Measurements from ENCODE around the gene ZRANB1.

DNA sequence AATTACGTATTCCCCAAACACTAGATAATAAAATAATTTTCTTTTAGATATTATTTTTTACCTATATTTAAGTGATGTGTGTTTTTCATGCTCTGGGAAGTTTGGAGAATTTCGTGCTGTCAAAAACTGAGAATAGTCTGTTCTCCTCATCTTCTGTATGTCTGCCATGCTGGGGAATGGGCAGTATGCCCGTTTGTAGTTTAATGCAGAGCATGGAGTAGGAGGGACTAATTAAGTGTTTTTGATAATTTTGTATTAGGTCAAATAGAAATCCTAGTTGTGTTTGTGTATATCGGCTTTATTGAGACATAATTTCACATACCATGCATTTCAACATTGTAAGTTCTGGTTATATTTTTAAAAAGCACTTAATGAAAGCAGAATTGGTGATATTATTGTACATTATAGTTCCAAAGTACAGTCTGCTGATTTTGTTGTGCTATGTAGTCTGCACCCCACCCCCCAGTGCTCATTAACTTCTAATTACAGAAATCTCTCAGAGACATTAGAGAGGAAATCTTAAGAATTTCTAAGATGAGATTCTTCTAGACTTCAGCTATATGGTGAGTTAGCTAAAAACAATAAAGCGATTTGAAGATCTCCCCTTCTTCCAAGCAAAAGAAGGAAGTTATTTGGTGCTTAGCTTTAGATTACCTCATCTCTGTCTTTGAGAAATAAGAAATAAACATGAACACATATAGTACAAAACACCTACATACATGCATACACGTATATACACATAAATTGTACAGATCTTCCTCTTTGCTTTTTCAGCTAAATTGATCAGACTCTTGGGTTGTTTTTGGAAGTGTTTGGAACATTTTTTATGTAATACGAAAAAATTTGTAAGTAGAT, 22.2 kb downstream of the ZRANB1 start:
- TF ChIP-seq, protein P1, sequence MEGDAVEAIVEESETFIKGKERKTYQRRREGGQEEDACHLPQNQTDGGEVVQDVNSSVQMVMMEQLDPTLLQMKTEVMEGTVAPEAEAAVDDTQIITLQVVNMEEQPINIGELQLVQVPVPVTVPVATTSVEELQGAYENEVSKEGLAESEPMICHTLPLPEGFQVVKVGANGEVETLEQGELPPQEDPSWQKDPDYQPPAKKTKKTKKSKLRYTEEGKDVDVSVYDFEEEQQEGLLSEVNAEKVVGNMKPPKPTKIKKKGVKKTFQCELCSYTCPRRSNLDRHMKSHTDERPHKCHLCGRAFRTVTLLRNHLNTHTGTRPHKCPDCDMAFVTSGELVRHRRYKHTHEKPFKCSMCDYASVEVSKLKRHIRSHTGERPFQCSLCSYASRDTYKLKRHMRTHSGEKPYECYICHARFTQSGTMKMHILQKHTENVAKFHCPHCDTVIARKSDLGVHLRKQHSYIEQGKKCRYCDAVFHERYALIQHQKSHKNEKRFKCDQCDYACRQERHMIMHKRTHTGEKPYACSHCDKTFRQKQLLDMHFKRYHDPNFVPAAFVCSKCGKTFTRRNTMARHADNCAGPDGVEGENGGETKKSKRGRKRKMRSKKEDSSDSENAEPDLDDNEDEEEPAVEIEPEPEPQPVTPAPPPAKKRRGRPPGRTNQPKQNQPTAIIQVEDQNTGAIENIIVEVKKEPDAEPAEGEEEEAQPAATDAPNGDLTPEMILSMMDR (conservative IDR thresholded peaks at IDR 0.05 in 1 of 2, IDR thresholded peaks at IDR 0.05 in 1 of 2; ENCODE audit: low read depth in 1 of 2, low read length in 2 of 2): no peak
- TF ChIP-seq EZH2 (IDR thresholded peaks at IDR 0.05; ENCODE audit: low read length, missing control alignments): no peak

Data from fibroblast of lung (primary cell).